MCF 10A (cell line): ENCODE measurements around the gene SPDYE17. TPM values are rescaled to one million over a fixed set of nuclear protein-coding genes. Genes with fewer than 3 reads are reported as not detected.
"Not testable (repeated sequence)": the region's sequence is repeated elsewhere in the genome, so short reads cannot be mapped to it uniquely, and the experiment has no call there.

Source experiments
- BruUV-seq: library from RNA; stranded (reverse); fragments of 400-500 nt; replicated peaks from 2 replicates; lab custom pipeline; 2021; lab: Mats Ljungman, UMichigan
- CTCF ChIA-PET: fragments of 300-600 bp; sonication (Branson Sonifier 250); formaldehyde crosslinking; extraction: SDS; loops from one replicate; lab custom pipeline; 2021; ENCODE audit warnings: antibody characterized with exemption, inconsistent platforms; lab: Yijun Ruan, JAX
- POLR2A ChIA-PET: fragments of 300-600, 350-650 bp; sonication (Branson Sonifier 250); formaldehyde crosslinking; extraction: SDS; loops from one replicate; lab custom pipeline; 2020; ENCODE audit warnings: antibody characterized with exemption, inconsistent platforms; lab: Yijun Ruan, JAX
- DNase-seq: peaks from one replicate; pipeline ENCODE4 v3.0.0-alpha.2; 2018; ENCODE audit not compliant: unreplicated experiment
- H3K27ac Mint-ChIP-seq: one replicate; pipeline ENCODE4 v1.8.0; 2022; ENCODE audit warnings: mild to moderate bottlenecking, low read depth, mixed read lengths; ENCODE audit not compliant: unreplicated experiment
- H3K27me3 Mint-ChIP-seq: one replicate; pipeline ENCODE4 v1.8.0; 2022; ENCODE audit warnings: mixed read lengths; ENCODE audit not compliant: insufficient read depth, unreplicated experiment
- H3K36me3 Mint-ChIP-seq: one replicate; pipeline ENCODE4 v1.8.0; 2022; ENCODE audit warnings: mild to moderate bottlenecking, moderate library complexity, mixed read lengths; ENCODE audit not compliant: insufficient read depth, unreplicated experiment
- H3K4me1 Mint-ChIP-seq: one replicate; pipeline ENCODE4 v1.8.0; 2022; ENCODE audit warnings: mixed read lengths; ENCODE audit not compliant: insufficient read depth, unreplicated experiment
- H3K4me3 Mint-ChIP-seq: one replicate; pipeline ENCODE4 v1.8.0; 2022; ENCODE audit warnings: mild to moderate bottlenecking, moderate library complexity, mixed read lengths; ENCODE audit not compliant: unreplicated experiment
- H3K9me3 Mint-ChIP-seq: one replicate; pipeline ENCODE4 v1.8.0; 2022; ENCODE audit warnings: mixed read lengths; ENCODE audit not compliant: unreplicated experiment
- intact Hi-C: fragments of 100-400 bp; cut with micrococcal nuclease; formaldehyde crosslinking; loops from 2 replicates; pipeline ENCODE4 v1.14.1; 2022
- total RNA-seq: library from RNA; stranded (reverse); gene quantifications from 2 replicates; pipeline ENCODE4 v1.2.3, GENCODE V29; 2022

The SPDYE17 gene
- total RNA-seq, 1 experiment from 2014 or later = not detected

DNA sequence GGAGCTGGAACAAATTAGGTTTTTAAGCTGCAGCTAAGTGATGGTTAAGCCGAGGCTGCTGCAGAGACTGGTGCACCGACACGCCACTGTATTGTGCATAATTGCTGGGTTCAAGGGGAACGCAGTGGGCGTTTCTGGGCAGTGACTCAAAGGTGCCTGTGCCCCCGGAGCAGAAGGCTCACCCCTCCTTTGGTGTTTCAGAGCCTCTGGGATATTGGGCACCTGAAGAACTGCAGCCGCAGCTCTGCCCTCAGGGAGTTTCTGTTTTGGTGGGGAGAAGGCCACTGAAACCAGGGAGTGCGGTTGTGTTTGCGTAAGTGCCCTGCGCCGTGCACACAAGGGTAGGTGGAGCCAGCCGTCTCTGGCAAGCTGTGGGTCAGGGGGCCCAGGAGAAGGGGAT lies 57.8 kb downstream of the SPDYE17 start:
- H3K9me3 Mint-ChIP-seq, H3K4me1 Mint-ChIP-seq, H3K4me3 Mint-ChIP-seq, POLR2A ChIA-PET, H3K27me3 Mint-ChIP-seq, CTCF ChIA-PET, BruUV-seq, intact Hi-C loops: not testable (repeated sequence)
- Mint-ChIP-seq H3K36me3 (peaks cover 35% of the 10 kb centered on the region), H3K27ac (peak overlapping the region; percentile 71)
- peak; percentile 4 for DNase-seq

DNA sequence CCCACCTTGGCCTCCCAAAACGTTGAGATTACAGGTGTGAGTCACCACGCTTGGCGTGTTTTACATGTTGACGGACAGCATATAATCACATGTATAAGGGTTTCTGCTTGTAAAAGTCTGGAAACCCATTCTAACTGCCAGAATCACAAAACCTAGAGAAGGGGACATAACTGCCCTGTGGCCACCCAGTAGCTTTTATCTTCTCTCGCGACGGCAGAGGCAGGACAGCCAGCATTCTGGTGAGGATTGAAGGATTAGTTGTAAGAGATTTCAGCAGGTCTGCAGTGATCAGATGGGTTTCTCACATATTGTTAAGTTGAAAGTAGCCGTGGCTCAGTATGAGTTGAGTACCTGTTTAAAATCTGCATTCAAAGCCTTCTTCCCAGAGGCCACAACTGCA lies 59.8 kb downstream of the SPDYE17 start:
- DNase-seq, H3K27ac Mint-ChIP-seq, H3K27me3 Mint-ChIP-seq, intact Hi-C loops, BruUV-seq, H3K4me1 Mint-ChIP-seq, H3K9me3 Mint-ChIP-seq, CTCF ChIA-PET, POLR2A ChIA-PET, H3K4me3 Mint-ChIP-seq: not testable (repeated sequence)
- peaks cover 23% of the 10 kb centered on the region for H3K36me3 Mint-ChIP-seq

Other genes starting within 250 kb of the SPDYE17 start
- 0.96 TPM in 1 of 2 replicates, not detected in the other for gene SPDYE18, start 30.2 kb upstream of the SPDYE17 start, total RNA-seq
- 2.7 and 3.9 TPM in 2 replicates for gene CCDC146, start 90.3 kb upstream of the SPDYE17 start, total RNA-seq
- gene FGL2, start 167.5 kb upstream of the SPDYE17 start, total RNA-seq = not detected in 2 replicates